Activated T-cell treated with anti-CD3 and anti-CD28 coated beads for 24 hours (primary cell): ENCODE measurements around the gene GNB4.

ENCODE experiments used
- DNase-seq: peaks from one replicate; pipeline ENCODE4 v3.0.0-alpha.2; 2020; ENCODE audit warnings: low read depth

The GNB4 gene

DNA sequence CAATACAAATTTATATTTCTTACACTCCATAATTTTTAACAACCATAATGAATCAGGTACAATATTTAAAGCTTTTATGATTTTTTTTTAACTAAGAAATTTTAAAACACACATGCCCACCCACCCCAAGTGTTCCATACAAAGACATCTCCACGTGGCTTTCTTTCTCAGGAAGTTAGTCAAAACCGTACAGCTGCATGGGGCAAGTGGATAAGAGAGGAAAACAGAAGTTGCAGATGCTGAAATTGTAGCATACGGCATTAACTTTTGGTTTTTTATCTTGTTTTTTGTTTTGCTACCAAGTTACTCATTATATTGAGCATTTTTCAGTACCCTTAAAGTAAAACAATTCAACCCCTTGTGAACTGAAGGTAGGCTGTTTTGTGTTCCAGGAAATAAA lies 14.8 kb downstream of the GNB4 start:
- DNase-seq: no peak

DNA sequence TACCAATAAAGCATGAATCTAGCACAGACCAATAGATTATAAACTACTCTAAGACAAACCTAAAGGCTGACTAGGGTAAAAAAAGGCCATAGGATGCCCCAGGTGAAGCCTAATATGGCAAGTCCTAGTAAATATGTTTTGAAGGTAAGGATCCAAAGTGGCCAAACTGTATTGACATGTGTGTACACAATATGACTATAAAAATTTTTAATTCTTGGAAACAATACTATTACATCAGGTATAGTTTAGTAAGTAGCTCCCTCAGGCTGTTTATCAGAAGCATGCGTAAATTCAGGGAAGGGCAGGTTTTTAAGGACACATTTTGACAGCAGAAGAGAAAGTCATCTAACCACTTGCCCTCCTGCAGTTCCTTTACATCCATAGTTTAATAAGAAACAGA lies 18.8 kb downstream of the GNB4 start:
- DNase-seq: no peak

DNA sequence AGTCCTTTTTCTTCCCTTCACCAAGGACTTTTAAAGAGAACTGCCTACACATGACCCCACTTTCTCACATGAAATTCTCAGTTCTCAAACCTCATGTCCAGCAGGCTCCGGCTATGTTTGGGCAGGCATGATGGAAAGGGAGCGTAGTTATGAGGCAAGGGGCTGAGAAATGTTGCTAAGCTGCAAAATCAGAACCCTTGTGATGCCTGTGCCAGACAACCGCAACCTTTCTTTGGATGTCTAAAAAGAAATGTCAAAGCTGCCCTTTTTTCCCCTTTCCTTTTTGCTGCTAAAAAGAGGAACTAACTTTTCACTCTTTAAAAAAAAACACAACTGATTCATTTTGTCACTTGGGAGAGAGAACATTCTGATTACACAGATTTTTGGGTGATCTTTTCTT lies 19.2 kb downstream of the GNB4 start:
- no peak for DNase-seq

DNA sequence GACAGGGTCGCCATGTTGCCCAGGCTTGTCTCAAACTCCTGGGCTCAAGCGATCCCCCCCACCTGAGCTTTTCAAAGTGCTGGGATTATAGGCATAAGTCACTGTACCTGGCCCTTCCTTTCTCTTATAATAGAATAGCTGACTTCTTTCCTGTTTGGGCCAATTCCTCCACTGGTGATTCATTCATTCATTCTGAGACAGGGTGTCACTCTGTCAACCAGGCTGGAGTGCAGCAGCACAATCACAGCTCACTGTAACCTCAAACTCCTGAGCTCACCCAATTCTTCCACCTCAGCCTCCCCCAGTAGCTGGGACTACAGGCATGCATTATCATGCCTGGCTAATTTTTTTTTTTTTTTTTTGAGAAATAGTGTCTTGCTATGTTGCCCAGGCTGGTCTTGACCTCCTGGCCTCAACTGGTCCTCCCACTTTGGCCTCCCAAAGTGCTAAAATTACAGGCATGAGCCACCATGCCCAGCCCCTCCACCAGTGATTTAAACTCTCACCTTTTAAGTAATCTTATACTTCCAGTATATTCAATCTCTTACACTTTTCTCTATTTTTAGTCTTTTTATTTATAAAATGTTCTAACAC lies 20.9 kb downstream of the GNB4 start:
- no peak for DNase-seq

GRCh38 chr3:179428876-179429548 lies 22.3 kb downstream of the GNB4 start:
- DNase-seq: no peak

- no peak for DNase-seq
Measured at GRCh38 chr3:179425075-179425474, 26.2 kb downstream of the GNB4 start.

- no peak for DNase-seq
Measured at GRCh38 chr3:179421500-179421899, 29.8 kb downstream of the GNB4 start.

- DNase-seq: no peak
Measured at GRCh38 chr3:179418610-179419009, 32.7 kb downstream of the GNB4 start.

GRCh38 chr3:179416681-179417080 lies 34.6 kb downstream of the GNB4 start:
- DNase-seq: no peak

GRCh38 chr3:179415377-179415776 lies 35.9 kb downstream of the GNB4 start:
- no peak for DNase-seq

GRCh38 chr3:179414804-179415203 lies 36.5 kb downstream of the GNB4 start:
- DNase-seq: no peak

DNA sequence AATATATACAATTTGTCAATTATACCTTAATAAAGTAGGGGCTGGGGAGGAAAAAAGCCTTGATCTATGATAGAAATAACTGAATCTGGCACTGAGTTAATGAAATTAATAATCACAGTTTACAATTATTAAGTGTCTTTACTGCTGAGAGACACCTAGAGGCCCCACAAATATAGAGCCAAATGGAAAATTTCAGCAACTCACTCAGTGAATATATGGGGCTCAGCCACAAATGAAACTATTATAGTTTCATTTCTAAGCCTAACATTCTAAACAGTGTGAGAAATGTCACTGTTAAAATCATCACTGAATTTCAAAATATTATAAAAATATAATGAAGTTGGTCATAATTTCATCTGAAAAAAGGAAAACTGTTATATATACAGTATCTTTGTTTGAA lies 40.3 kb downstream of the GNB4 start:
- DNase-seq: no peak

DNA sequence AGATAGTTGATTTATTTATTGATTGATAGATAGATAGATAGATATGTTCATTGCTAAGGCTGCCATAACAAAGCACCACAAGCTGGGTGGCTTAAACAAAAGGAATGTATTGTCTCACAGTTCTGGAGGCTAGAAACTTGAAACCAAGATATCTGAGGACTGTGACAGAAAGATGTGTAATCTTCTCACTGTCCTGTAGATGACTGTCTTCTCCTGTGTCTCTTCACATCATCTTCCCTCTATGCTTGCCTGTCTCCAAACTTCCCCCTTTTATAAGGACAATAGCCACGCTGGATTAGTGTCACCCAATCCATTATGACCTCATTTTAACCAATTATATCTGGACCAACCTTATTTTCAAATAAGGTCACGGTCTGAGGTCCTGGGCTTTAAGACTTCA lies 40.9 kb downstream of the GNB4 start:
- DNase-seq: no peak

GRCh38 chr3:179404307-179404706 lies 47.0 kb downstream of the GNB4 start:
- no peak for DNase-seq

GRCh38 chr3:179402963-179403362 lies 48.3 kb downstream of the GNB4 start:
- DNase-seq: no peak

DNA sequence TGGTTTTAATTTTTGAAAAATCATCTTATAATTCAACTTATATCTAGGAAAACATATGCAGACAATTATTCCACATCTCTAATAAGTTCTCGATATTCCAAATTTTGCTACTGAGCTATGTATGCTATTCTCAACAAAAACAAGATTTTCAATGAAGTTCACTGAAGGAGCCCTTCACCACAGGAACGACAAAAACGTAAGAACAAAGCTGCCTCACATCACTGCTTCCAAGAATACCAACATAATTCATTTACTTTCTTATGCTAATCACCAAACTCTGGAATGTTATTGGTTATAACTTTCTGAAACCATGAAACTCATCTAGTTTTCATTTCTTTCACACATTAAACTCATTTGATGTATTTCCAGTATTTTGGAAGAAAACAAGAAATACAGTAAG lies 49.7 kb downstream of the GNB4 start:
- no peak for DNase-seq

DNA sequence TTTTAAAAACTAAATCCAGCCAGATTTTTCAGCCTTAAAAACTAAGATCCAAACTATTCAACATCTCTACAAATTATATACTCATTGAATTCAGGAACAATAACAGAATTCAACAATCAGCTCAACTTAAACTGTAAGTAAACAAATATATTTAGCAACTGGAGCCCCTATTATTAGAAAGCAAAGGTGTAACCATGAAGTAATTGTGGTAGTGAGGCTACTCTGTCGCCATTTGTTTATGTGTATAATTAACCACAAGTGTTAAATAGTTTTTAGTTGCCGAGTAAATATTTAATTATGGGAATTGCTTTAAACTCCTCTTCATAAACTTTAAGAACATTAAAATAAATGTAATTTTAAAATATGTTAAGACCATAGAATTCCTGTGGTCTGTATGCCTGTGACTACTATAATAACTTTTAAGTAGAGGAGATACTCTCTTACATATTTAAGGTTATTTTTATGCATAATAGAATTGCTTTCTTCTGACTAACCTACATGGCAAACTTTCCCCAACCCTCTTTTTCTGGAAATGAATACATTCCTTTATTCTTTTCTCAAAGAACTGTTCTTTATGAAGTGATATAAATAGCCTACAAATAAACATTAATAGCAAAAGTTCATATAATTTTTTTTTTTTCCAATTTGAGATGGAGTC lies 52.6 kb downstream of the GNB4 start:
- no peak for DNase-seq

DNA sequence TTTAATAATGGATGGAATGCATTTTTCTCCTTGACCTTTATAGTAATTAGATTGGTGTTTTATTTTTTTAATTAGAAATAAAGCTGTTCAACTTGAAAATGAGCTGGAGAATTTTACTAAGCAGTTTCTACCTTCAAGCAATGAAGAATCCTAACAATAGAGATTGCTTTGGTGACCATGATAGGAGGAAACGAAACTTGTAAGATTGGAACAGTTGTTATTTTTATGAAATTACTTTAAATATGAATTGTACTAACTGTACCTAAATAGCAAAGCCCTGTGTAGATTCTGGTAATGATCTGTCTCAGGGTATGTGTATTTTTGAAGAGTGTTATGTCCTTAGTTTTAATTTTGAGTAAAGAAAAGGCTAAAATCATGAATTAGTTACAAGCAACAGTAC lies 59.4 kb downstream of the GNB4 start:
- no peak for DNase-seq

DNA sequence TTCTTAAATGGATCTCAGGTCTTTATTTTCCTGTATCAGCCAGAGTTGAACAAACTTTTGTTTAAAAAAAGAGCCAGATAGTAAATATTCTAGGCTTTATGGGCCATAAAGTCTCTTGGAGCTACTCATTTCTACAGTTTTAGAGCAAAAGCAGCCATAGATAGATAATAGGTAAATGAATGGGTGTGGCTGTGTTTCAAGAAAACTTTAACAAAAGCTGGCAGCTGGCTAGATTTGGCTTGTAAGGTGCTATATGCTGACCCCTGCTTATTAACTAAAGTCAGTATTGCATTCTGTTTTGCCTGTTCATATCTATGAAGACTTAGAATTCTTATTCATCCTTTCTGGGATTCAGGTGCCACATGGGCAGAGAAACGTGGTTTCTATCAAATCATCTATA lies 74.8 kb downstream of the GNB4 start:
- DNase-seq: no peak

- no peak for DNase-seq
Measured at GRCh38 chr3:179375091-179375999, 75.9 kb downstream of the GNB4 start.

DNA sequence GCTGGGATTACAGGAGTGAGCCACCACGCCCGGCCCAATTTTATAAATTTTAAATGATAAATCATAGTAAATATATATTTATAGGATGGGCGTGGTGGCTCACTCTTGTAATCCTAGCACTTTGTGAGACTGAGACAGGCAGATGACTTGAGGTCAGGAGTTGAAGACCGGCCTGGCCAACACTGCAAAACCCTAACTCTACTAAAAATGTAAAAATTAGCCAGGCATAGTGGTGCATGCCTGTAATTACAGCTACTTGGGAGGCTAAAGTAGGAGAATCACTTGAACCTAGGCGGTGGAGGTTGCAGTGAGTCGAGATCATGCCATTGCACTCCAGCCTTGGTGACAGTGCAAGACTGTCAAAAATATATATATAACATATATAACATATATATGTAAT lies 77.3 kb downstream of the GNB4 start:
- DNase-seq: no peak

GRCh38 chr3:179369621-179370020 lies 81.6 kb downstream of the GNB4 start:
- DNase-seq: no peak

DNA sequence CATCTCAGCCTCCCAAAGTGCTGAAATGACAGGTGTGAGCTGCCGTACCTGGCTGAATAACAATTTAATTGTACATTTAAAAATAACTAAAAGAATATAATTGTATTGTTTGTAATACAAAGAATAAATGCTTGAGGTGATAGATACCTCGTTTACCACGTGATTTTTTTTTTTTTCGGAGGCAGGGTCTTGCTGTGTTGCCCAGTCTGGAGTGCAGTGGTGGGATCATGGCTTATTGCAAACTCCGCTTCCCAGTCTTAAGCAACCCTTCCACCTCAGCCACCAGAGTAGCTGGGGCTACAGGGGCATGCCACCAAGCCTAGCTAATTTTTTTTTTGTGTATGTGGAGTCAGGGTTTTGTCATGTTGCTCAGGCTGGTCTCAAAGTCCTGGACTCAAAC lies 87.9 kb downstream of the GNB4 start:
- no peak for DNase-seq
